Esophagus squamous epithelium (tissue), 5 donors: ENCODE measurements around the gene RTN4RL2. TPM values are rescaled to one million over a fixed set of nuclear protein-coding genes. Genes with fewer than 3 reads are reported as not detected.

Source experiments
- DNase-seq: peaks from one replicate; lab custom pipeline; 2025; lab: John Stamatoyannopoulos, UW
- H3K27ac ChIP-seq, 4 donors: fragments of 200-600 bp; sonication (generic); one replicate each; pipeline ENCODE4 v1.5.1; 2016 to 2019; ENCODE audit warnings: mild to moderate bottlenecking in 1 of 4
- H3K27me3 ChIP-seq, 4 donors: fragments of 200-600 bp; sonication (generic); 1 replicate in 3 of 4; 2 replicates in 1 of 4; pipeline versions ENCODE4 v1.5.1 to v1.6.0; 2017 to 2021; ENCODE audit warnings: antibody characterized with exemption in 1 of 4
- H3K36me3 ChIP-seq, 3 donors: fragments of 200-600 bp; sonication (generic); one replicate each; pipeline ENCODE4 v1.5.1; 2016 to 2019
- H3K4me1 ChIP-seq, 3 donors: fragments of 200-600 bp; sonication (generic); one replicate each; pipeline ENCODE4 v1.5.1; 2017 to 2019
- H3K4me3 ChIP-seq, 4 donors: fragments of 200-600 bp; sonication (generic); 1 replicate in 3 of 4; 2 replicates in 1 of 4; pipeline ENCODE4 v1.5.1; 2016 to 2019; ENCODE audit warnings: mild to moderate bottlenecking in 2 of 4, moderate library complexity in 1 of 4
- H3K9me3 ChIP-seq, 3 donors: fragments of 200-600 bp; sonication (generic); one replicate each; pipeline ENCODE4 v1.5.1; 2016 to 2019
- CTCF ChIP-seq, 6 experiments: fragments of 450-650 bp in 4 of 6; fragments of 200-600 bp in 2 of 6; sonication (generic) in 2 of 6; IDR thresholded peaks; one replicate each; pipeline ENCODE4 v1.5.1; 2016 to 2019; ENCODE audit warnings: antibody characterized with exemption in 6 of 6, mild to moderate bottlenecking in 4 of 6, moderate library complexity in 4 of 6
- POLR2A ChIP-seq, 4 donors: fragments of 450-650 bp; IDR thresholded peaks; one replicate each; pipeline ENCODE4 v1.6.1; 2017; ENCODE audit warnings: antibody characterized with exemption in 4 of 4, mild to moderate bottlenecking in 4 of 4, moderate library complexity in 3 of 4
- WGBS, 2 donors: methylation state at CpG; one replicate each; pipeline ENCODE4 v1.1.5; 2018; 5-methylcytosine and 5-hydroxymethylcytosine counted together
- intact Hi-C: fragments of 100-400 bp; cut with DNase I; formaldehyde crosslinking; loops from one replicate; pipeline ENCODE4 v1.15.0; 2022
- total RNA-seq, 4 donors: library from RNA; depleted of rRNA; stranded (reverse); fragments of >200 nt; gene quantifications; one replicate each; pipeline ENCODE4 v1.1.0, GENCODE V29; 2016
- donor health status: DM: yes; HTN: yes; CAD: no.

RTN4RL2 gene
- total RNA-seq, 4 donors from 2014 or later: 0.66 to 1.1 (median 0.90) TPM

GRCh38 chr11:57458410-57459163, 1.7 kb upstream of the RTN4RL2 start:
- no peaks in the 10 kb centered on the region for H3K36me3 ChIP-seq
- no peaks in the 10 kb centered on the region for H3K9me3 ChIP-seq
- peak; percentile 63 to 82 (median 76) for TF ChIP-seq CTCF (IDR thresholded peaks at IDR 0.05)
- no peak for TF ChIP-seq POLR2A (IDR thresholded peaks at IDR 0.05)
- 0 to 2% methylated on average over 18 to 23 of the region's 44 CpGs for WGBS, 2 donors
- no peak for DNase-seq
- H3K4me1 ChIP-seq: peaks cover 37 to 46% (median 40%) of the 10 kb centered on the region in 3 donors
- H3K4me3 ChIP-seq: peak overlapping the region; percentile 6 to 72 (median 44)
- H3K27ac ChIP-seq: peak overlapping the region in 2 of 4 donors; percentile 5 to 6
- H3K27me3 ChIP-seq: peaks cover 0 to 63% (median 3%) of the 10 kb centered on the region in 4 donors
- intact Hi-C loops: loop anchor here (5.0 kb wide), 1 partner anchor 64 kb away; no protein-coding TSS in a partner anchor

GRCh38 chr11:57459164-57460021, 935 bp upstream of the RTN4RL2 start:
- Histone ChIP-seq H3K27ac (no peak overlapping the region), H3K9me3 (no peaks in the 10 kb centered on the region), H3K36me3 (no peaks in the 10 kb centered on the region), H3K27me3 (peaks cover 0 to 68% (median 3%) of the 10 kb centered on the region in 4 donors), H3K4me3 (peak overlapping the region; percentile 6 to 72 (median 44)), H3K4me1 (peaks cover 37 to 46% (median 40%) of the 10 kb centered on the region in 3 donors)
- 0% methylated on average over 27 to 30 of the region's 62 CpGs for WGBS, 2 donors
- intact Hi-C loops: loop anchor here (5.0 kb wide), 1 partner anchor 63 kb away; no protein-coding TSS in a partner anchor
- TF ChIP-seq CTCF (IDR thresholded peaks at IDR 0.05) (no peak), POLR2A (IDR thresholded peaks at IDR 0.05) (no peak)
- no peak for DNase-seq

- no peak for DNase-seq
- Histone ChIP-seq H3K4me3 (peak overlapping the region; percentile 33 to 72 (median 44)), H3K4me1 (peaks cover 37 to 46% (median 40%) of the 10 kb centered on the region in 3 donors), H3K27ac (no peak overlapping the region), H3K36me3 (no peaks in the 10 kb centered on the region), H3K27me3 (peaks cover 0 to 70% (median 3%) of the 10 kb centered on the region in 4 donors), H3K9me3 (no peaks in the 10 kb centered on the region)
- intact Hi-C loops: no loop called here
- TF ChIP-seq POLR2A (IDR thresholded peaks at IDR 0.05): no peak
- 79 to 88% methylated on average over 3 of the region's 50 CpGs for WGBS, 2 donors
Measured at GRCh38 chr11:57460758-57461749, 726 bp downstream of the RTN4RL2 start.

GRCh38 chr11:57461841-57462489, 1.6 kb downstream of the RTN4RL2 start:
- TF ChIP-seq POLR2A (IDR thresholded peaks at IDR 0.05): no peak
- TF ChIP-seq CTCF (IDR thresholded peaks at IDR 0.05): no peak
- Histone ChIP-seq H3K27ac (no peak overlapping the region), H3K27me3 (peaks cover 0 to 67% (median 3%) of the 10 kb centered on the region in 4 donors), H3K4me3 (no peak overlapping the region), H3K4me1 (peaks cover 36 to 44% (median 39%) of the 10 kb centered on the region in 3 donors), H3K9me3 (no peaks in the 10 kb centered on the region), H3K36me3 (no peaks in the 10 kb centered on the region)
- intact Hi-C loops: no loop called here
- no peak for DNase-seq
- 84% methylated on average over 14 of the region's 16 CpGs for WGBS, 2 donors
